SK-N-SH treated with all-trans-retinoic acid at 6 μM for 48 hours (cell line): ENCODE data around the gene CEMIP2.

ENCODE experiments used
- ATAC-seq: fragments of 200-7000 bp; cut with Tn5 transposase; 3 replicates; pipeline ENCODE4 v1.9.1; 2020; ENCODE audit warnings: mild to moderate bottlenecking, moderate library complexity
- BACH2 ChIP-seq: fragments of 250-450 bp; sonication (Bioruptor Pico); IDR thresholded peaks from 2 replicates; pipeline ENCODE4 v1.9.0; 2021; ENCODE audit warnings: mild to moderate bottlenecking, borderline replicate concordance
- CREB5 ChIP-seq: fragments of 250-450 bp; sonication (Bioruptor Pico); IDR thresholded peaks from 2 replicates; pipeline ENCODE4 v1.5.1; 2020; ENCODE audit warnings: low read depth, mild to moderate bottlenecking, moderate library complexity
- CSDC2 ChIP-seq: fragments of 250-450 bp; sonication (Bioruptor Pico); IDR thresholded peaks from 2 replicates; pipeline ENCODE4 v1.5.0; 2020; ENCODE audit warnings: mild to moderate bottlenecking, moderate library complexity
- ESRRG ChIP-seq: fragments of 250-450 bp; sonication (Bioruptor Pico); IDR thresholded peaks from 2 replicates; pipeline ENCODE4 v1.6.1; 2021; ENCODE audit warnings: mild to moderate bottlenecking
- GLIS3 ChIP-seq: fragments of 250-450 bp; sonication (Bioruptor Pico); IDR thresholded peaks from 2 replicates; pipeline ENCODE4 v1.5.0; 2020; ENCODE audit warnings: mild to moderate bottlenecking, moderate library complexity
- ISL1 ChIP-seq: fragments of 250-450 bp; sonication (Bioruptor Pico); IDR thresholded peaks from 2 replicates; pipeline ENCODE4 v2.1.2; 2022; ENCODE audit warnings: mild to moderate bottlenecking, moderate library complexity
- OSR1 ChIP-seq: fragments of 250-450 bp; sonication (Bioruptor Pico); IDR thresholded peaks from 2 replicates; pipeline ENCODE4 v1.8.0; 2022; ENCODE audit warnings: moderate library complexity, mild to moderate bottlenecking, inconsistent platforms
- PATZ1 ChIP-seq: fragments of 250-450 bp; sonication (Bioruptor Pico); IDR thresholded peaks from 2 replicates; pipeline ENCODE4 v1.8.0; 2020; ENCODE audit warnings: mild to moderate bottlenecking, moderate library complexity, borderline replicate concordance
- POU6F1 ChIP-seq: fragments of 250-450 bp; sonication (Bioruptor Pico); IDR thresholded peaks from 2 replicates; pipeline ENCODE4 v1.8.0; 2021; ENCODE audit warnings: low read depth, mild to moderate bottlenecking, moderate library complexity, borderline replicate concordance
- PPARA ChIP-seq: fragments of 250-450 bp; sonication (Bioruptor Pico); IDR thresholded peaks from 2 replicates; pipeline ENCODE4 v1.5.0; 2020; ENCODE audit warnings: mild to moderate bottlenecking, borderline replicate concordance
- RARB ChIP-seq: fragments of 250-450 bp; sonication (Bioruptor Pico); IDR thresholded peaks from 2 replicates; pipeline ENCODE4 v1.8.0; 2021; ENCODE audit warnings: mild to moderate bottlenecking, moderate library complexity
- TCF4 ChIP-seq: fragments of 250-450 bp; sonication (Bioruptor Pico); IDR thresholded peaks from 2 replicates; pipeline ENCODE4 v1.8.0; 2021; ENCODE audit warnings: mild to moderate bottlenecking, moderate library complexity, borderline replicate concordance
- TOX ChIP-seq: fragments of 250-450 bp; sonication (Bioruptor Pico); IDR thresholded peaks from 2 replicates; pipeline ENCODE4 v1.8.0; 2021; ENCODE audit warnings: mild to moderate bottlenecking, moderate library complexity, borderline replicate concordance
- TSHZ2 ChIP-seq: fragments of 250-450 bp; sonication (Bioruptor Pico); IDR thresholded peaks from 2 replicates; pipeline ENCODE4 v1.5.0; 2020; ENCODE audit warnings: mild to moderate bottlenecking, moderate library complexity
- ZC3H10 ChIP-seq: fragments of 250-450 bp; sonication (Bioruptor Pico); IDR thresholded peaks from 2 replicates; pipeline ENCODE4 v1.5.1; 2021; ENCODE audit warnings: mild to moderate bottlenecking, moderate library complexity
- ZFP3 ChIP-seq: fragments of 250-450 bp; sonication (Bioruptor Pico); IDR thresholded peaks from 2 replicates; pipeline ENCODE4 v1.5.0; 2020; ENCODE audit warnings: mild to moderate bottlenecking, moderate library complexity
- ZFP30 ChIP-seq: fragments of 450-650 bp; formaldehyde crosslinking; IDR thresholded peaks from 2 replicates; pipeline ENCODE4 v1.5.0; 2022; ENCODE audit warnings: mild to moderate bottlenecking, moderate library complexity
- ZNF565 ChIP-seq: fragments of 450-650 bp; formaldehyde crosslinking; conservative IDR thresholded peaks from 2 replicates; pipeline ENCODE4 v1.5.0; 2020; ENCODE audit warnings: low read depth, mild to moderate bottlenecking, moderate library complexity
- ZNF70 ChIP-seq: fragments of 450-650 bp; formaldehyde crosslinking; IDR thresholded peaks from 2 replicates; pipeline ENCODE4 v1.5.0; 2020; ENCODE audit warnings: mild to moderate bottlenecking, moderate library complexity

Gene CEMIP2

GRCh38 chr9:71780953-71781352, 12.6 kb upstream of the CEMIP2 start:
- ATAC-seq = no peak
- no peak for TF ChIP-seq ZC3H10 (CRISPR knock-in tag)
- TF ChIP-seq ESRRG (CRISPR knock-in tag) = no peak
- no peak for TF ChIP-seq ZFP30 (CRISPR knock-in tag)
- TF ChIP-seq CREB5 (CRISPR knock-in tag) = no peak
- no peak for TF ChIP-seq TOX (CRISPR knock-in tag)
- no peak for TF ChIP-seq PATZ1 (CRISPR knock-in tag)

- no peak for ATAC-seq
Observed at GRCh38 chr9:71778085-71778484, 9.8 kb upstream of the CEMIP2 start.

GRCh38 chr9:71774920-71775319, 6.6 kb upstream of the CEMIP2 start:
- no peak for ATAC-seq
- TF ChIP-seq PPARA (CRISPR knock-in tag) = no peak

More at GRCh38 chr9:71778085-71778484, 9.8 kb upstream of the CEMIP2 start:
- TF ChIP-seq TCF4 (CRISPR knock-in tag) (no peak), BACH2 (CRISPR knock-in tag) (no peak), ZFP3 (CRISPR knock-in tag) (no peak), ZNF565 (CRISPR knock-in tag) (no peak), TOX (CRISPR knock-in tag) (no peak), CSDC2 (CRISPR knock-in tag) (no peak), ZC3H10 (CRISPR knock-in tag) (no peak)
- TF ChIP-seq, all 23 proteins: peak for 0

- no peak for ATAC-seq
- TF ChIP-seq ZNF70 (CRISPR knock-in tag) = no peak
- TF ChIP-seq CREB5 (CRISPR knock-in tag) = no peak
- no peak for TF ChIP-seq ISL1 (CRISPR knock-in tag)
- TF ChIP-seq TSHZ2 (CRISPR knock-in tag) = no peak
- no peak for TF ChIP-seq RARB
- no peak for TF ChIP-seq CSDC2 (CRISPR knock-in tag)
- no peak for TF ChIP-seq POU6F1 (CRISPR knock-in tag)
- no peak for TF ChIP-seq ZC3H10 (CRISPR knock-in tag)
Observed at GRCh38 chr9:71772726-71773125, 4.4 kb upstream of the CEMIP2 start.

GRCh38 chr9:71770170-71770569, 1.9 kb upstream of the CEMIP2 start:
- ATAC-seq = no peak
- no peak for TF ChIP-seq ZNF70 (CRISPR knock-in tag)
- TF ChIP-seq GLIS3 = no peak
- no peak for TF ChIP-seq POU6F1 (CRISPR knock-in tag)
- no peak for TF ChIP-seq CSDC2 (CRISPR knock-in tag)
- TF ChIP-seq BACH2 (CRISPR knock-in tag) = no peak
- TF ChIP-seq TSHZ2 (CRISPR knock-in tag) = no peak
- TF ChIP-seq ZFP30 (CRISPR knock-in tag) = no peak
- TF ChIP-seq OSR1 = no peak
- TF ChIP-seq ESRRG (CRISPR knock-in tag) = no peak
